ENCODE measurements around the gene NEUROD2. TPM values are rescaled to one million over a fixed set of nuclear protein-coding genes. Genes with fewer than 3 reads are reported as not detected.
"Not testable (repeated sequence)": the region's sequence is repeated elsewhere in the genome, so short reads cannot be mapped to it uniquely, and the experiment has no call there.

Gene NEUROD2
- total RNA-seq, 2 donors from 2014 or later, result 0.12 TPM; not detected in 1

GRCh38 chr17:39596543-39597267, 11.0 kb downstream of the NEUROD2 start:
- DNase-seq (no peak), ATAC-seq (no peak)
- intact Hi-C loops (cut with DNase I, micrococcal nuclease), result no loop called here

GRCh38 chr17:39595928-39596510, 11.7 kb downstream of the NEUROD2 start:
- ATAC-seq (no peak), DNase-seq (no peak)
- intact Hi-C loops (cut with DNase I, micrococcal nuclease), result no loop called here

GRCh38 chr17:39595294-39595693, 12.4 kb downstream of the NEUROD2 start:
- ATAC-seq (no peak), DNase-seq (no peak)
- intact Hi-C loops (cut with DNase I, micrococcal nuclease), result no loop called here

GRCh38 chr17:39593371-39593770, 14.3 kb downstream of the NEUROD2 start:
- ATAC-seq, result no peak
- intact Hi-C loops (cut with DNase I, micrococcal nuclease), result no loop called here
- no peak for DNase-seq

- peak in 1 of 2 donors; percentile 65 for DNase-seq
- peak; percentile 83 for ATAC-seq
- intact Hi-C loops (cut with DNase I, micrococcal nuclease), result no loop called here
Observed at GRCh38 chr17:39591958-39592954, 15.5 kb downstream of the NEUROD2 start.

GRCh38 chr17:39590180-39590579, 17.5 kb downstream of the NEUROD2 start:
- ATAC-seq; intact Hi-C loops (cut with DNase I, micrococcal nuclease); DNase-seq: not testable (repeated sequence)

- intact Hi-C loops (cut with DNase I, micrococcal nuclease), result no loop called here
- ATAC-seq (no peak), DNase-seq (no peak)
Observed at GRCh38 chr17:39582658-39583057, 25.1 kb downstream of the NEUROD2 start.

- DNase-seq (no peak), ATAC-seq (no peak)
- intact Hi-C loops (cut with DNase I, micrococcal nuclease), result no loop called here
Observed at GRCh38 chr17:39581759-39582085, 26.0 kb downstream of the NEUROD2 start.

GRCh38 chr17:39581071-39581758, 26.5 kb downstream of the NEUROD2 start:
- DNase-seq (no peak), ATAC-seq (no peak)
- intact Hi-C loops (cut with DNase I, micrococcal nuclease), result no loop called here

GRCh38 chr17:39580082-39580468, 27.6 kb downstream of the NEUROD2 start:
- DNase-seq (no peak), ATAC-seq (no peak)
- intact Hi-C loops (cut with DNase I, micrococcal nuclease), result no loop called here

GRCh38 chr17:39579318-39580081, 28.2 kb downstream of the NEUROD2 start:
- DNase-seq (no peak), ATAC-seq (no peak)
- intact Hi-C loops (cut with DNase I, micrococcal nuclease), result no loop called here

- intact Hi-C loops (cut with DNase I, micrococcal nuclease), result no loop called here
- DNase-seq (no peak), ATAC-seq (no peak)
Observed at GRCh38 chr17:39578272-39578671, 29.4 kb downstream of the NEUROD2 start.

- ATAC-seq (no peak), DNase-seq (no peak)
- intact Hi-C loops (cut with DNase I, micrococcal nuclease), result no loop called here
Observed at GRCh38 chr17:39576187-39576586, 31.5 kb downstream of the NEUROD2 start.

- ATAC-seq (peak; percentile 89), DNase-seq (peak; percentile 61 to 72)
- intact Hi-C loops (cut with DNase I, micrococcal nuclease), result no loop called here
Observed at GRCh38 chr17:39573447-39574298, 34.0 kb downstream of the NEUROD2 start.

- ATAC-seq (no peak), DNase-seq (no peak)
- intact Hi-C loops (cut with DNase I, micrococcal nuclease), result no loop called here
Observed at GRCh38 chr17:39572121-39572520, 35.6 kb downstream of the NEUROD2 start.

- ATAC-seq (no peak), DNase-seq (no peak)
- intact Hi-C loops (cut with DNase I, micrococcal nuclease), result no loop called here
Observed at GRCh38 chr17:39569126-39569525, 38.6 kb downstream of the NEUROD2 start.

GRCh38 chr17:39568702-39569101, 39.0 kb downstream of the NEUROD2 start:
- intact Hi-C loops (cut with DNase I, micrococcal nuclease), result no loop called here
- DNase-seq (no peak), ATAC-seq (no peak)
